HG03175 (cell line): Measurements from ENCODE around the gene SIRPB2.
A peak's percentile ranks its signal among the peaks of the same experiment; 100 is the strongest.

Experiments used
- ATAC-seq: cut with Tn5 transposase; IDR thresholded peaks from one replicate; pipeline ENCODE4 v1.9.1; 2021; ENCODE audit warnings: mild to moderate bottlenecking, moderate library complexity; ENCODE audit not compliant: unreplicated experiment

SIRPB2 gene

DNA sequence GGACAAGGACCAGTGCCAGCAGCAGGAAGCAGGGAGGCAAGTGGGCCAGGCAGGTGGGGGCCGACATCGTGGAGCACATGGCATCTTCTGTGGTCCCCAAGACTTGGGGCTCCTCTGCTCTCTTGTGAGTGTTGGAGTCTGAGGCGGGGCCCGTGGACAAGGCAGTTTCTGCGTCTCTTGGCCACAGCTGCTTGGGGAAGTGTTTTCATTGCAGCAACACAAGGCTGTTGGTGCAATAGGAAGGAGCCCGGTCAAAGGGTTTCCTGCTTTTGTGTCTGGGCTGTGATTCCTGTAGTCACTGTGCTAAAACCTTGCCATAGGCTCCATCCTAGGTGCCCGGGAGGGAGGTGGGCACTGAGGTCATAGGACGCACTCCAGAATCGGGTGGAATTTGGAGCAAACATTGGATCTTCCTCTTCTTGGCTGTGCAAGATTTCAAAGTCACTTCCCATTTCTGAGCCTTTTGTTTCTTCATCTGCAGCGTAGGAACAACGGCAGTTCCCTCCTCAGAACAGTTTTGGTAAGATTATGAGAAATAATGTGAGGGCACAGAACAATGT lies at the start of gene SIRPB2:
TSS of gene SIRPB2 (minus strand) at position 140 of the 560 bp plus-strand sequence. CDS start at position 79, 61 bp downstream.
- no peak for ATAC-seq

DNA sequence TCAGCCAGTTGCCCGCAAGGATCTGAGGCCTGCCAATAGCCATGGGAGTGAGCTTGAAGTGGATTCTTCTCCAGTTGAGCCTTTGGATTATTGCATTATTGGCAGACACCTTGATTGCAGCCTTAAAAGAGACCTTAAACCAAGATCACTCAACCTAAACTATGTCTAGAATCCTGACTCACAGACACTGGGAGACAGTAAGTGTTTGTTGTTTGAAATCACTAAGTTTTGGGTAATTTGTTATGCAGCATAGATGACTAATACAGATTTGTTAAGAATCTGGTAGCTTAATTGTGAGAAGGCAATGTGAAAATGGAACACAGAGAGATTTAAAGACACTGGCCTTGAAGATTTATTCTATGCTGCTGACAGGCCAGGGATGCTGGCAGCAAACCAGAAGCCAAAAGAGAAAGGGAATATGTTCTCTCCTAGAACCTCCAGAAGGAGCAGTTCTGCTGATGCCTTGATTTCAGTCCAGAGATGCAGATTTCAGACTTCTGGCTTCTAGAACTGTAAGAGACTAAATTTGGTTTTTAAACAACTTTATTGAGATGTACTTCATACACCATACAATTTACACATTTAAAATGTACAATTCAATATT lies 48.7 kb upstream of the SIRPB2 start:
- ATAC-seq, result no peak

DNA sequence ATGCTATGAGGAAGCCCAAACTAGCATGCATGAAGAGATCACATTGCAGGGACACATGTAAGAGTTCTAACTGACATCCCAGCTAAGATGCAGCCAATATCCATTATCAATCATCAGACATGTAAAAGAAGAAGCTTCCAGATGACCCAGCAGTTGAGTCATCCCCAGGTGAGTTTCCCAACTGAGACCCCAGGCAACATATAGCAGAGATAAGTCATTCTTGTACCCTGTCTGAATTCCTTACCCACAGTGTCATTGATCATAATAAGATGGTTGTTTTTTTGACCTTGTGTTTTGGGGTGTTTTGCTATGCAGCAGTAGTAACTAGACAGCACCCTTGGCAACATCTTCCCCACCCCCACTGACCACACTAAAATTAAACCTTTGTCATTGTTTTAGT lies 47.4 kb upstream of the SIRPB2 start:
- ATAC-seq, result no peak

DNA sequence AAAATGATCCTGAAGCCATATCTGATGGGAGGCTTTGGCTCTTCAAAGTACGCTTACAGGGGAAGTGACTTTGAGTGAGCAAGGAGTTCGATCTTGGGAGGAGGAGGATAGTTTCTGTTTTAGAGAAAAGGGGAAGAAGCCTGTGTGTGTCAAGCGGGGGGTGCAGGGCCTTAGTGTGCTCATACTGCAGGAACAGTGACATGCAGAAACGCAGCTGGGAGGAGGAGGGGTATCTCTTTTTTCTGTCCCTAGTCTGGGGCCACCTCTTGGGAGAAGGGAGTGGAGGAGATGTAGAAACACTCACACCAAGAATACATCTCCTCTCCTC lies 46.5 kb upstream of the SIRPB2 start:
- no peak for ATAC-seq

DNA sequence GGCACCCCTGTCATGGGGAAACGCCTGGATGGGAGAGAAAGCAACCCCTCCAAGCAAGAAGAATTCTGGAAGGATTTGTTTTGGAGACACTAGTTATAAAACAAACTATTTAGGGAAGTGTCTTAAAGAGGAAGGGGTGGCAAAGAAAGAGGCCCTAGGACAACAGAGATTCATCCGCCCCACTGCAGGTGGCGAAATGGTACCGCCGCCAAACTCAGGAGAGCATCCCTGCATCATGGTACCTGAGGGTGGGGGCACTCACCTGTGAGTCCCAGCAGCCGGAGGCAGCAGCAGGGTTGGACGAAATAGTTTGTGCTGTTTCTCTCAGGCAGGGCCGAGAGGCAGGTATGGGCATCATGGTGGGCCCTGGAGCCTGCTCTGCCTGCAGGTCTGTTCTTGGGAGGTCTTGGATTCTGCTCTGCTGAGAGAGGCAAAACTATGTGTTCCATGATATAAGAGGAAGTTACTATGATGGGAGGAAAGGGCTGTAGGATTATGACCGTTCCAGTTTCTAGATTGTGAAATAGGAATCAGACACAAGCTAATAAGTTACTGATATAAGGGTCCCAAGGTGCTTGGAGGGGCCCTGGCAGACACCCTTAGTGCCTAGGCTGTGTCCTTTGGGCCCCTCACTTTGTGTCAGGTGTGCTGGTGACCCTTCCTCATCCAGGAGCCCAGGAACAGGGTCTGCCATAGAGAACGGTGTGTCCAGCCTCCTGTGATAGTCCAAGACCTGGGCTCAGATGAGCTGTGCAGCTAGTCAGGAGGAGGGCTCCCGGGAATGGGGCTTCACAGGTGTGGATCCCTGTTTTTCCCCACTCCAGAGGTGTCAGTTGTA lies 45.9 kb upstream of the SIRPB2 start:
- no peak for ATAC-seq

DNA sequence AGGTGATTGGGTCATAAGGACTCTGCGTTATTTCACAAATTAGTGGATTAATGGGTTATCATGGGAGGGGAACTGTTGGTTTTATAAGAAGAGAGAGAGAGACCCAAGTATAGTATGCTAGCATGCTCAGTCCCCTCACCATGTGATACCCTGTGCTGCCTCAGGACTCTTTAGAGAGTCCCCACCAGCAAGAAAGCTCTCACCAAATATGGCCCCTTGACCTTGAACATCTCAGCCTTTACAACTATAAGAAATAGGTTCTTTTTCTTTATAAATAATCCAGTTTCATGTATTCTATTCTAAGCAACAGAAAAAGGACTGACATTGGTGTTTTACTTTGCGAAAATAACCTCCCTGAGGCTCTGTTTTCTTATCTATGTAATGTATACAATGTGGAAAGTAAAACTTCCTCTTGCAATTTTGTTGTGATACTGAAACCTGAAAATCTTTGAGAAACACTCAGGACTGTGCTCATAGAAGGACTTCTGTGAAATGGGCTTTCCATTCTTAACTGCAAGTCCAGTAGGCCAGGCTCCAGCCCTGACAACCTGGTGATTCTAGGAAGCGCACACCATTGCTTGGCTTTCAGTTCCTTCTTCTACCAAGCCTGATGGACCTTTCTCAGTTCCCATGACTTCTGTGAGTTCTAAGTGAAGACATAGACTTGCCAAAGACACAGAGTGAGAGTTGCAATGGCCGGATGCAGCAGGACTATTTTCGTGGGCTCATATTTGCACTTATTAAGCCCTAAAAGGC lies 44.4 kb upstream of the SIRPB2 start:
- ATAC-seq, result peak; percentile 93

DNA sequence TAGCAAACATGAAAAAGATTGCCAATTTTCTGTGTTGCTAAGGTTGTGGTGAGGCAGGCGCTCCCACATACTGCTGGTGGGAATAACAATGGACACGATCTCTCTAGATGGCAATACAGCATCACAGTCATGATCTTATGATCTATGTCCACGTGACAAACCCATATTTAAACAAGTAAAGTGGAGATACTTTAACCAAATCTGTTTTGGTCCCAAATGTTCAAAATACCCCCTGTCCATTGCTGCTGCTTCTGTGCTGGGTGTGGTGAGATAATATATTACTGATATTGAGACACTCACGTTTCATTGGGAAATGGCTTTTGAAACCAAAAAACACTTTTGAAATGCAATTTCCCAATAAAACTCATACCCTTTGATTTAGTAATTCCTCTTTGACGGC lies 43.3 kb upstream of the SIRPB2 start:
- no peak for ATAC-seq

DNA sequence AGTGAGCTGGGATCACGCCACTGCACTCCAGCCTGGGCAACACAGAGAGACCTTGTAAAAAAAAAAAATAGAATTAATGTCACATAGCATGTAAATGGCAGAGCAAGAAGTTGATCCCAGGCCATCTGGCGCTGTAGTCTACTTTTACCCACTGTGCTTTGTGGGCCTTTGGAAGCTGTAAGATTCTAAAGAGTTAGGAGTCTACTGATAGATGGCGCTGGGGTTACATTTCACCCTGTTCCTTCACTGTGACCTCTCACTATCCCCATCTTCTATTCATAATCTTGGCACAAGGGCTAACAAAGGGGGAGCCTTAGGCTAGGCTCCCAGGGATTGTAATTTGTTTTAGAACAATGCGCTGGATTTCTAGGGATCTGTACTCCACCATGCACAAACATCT lies 41.8 kb upstream of the SIRPB2 start:
- no peak for ATAC-seq

DNA sequence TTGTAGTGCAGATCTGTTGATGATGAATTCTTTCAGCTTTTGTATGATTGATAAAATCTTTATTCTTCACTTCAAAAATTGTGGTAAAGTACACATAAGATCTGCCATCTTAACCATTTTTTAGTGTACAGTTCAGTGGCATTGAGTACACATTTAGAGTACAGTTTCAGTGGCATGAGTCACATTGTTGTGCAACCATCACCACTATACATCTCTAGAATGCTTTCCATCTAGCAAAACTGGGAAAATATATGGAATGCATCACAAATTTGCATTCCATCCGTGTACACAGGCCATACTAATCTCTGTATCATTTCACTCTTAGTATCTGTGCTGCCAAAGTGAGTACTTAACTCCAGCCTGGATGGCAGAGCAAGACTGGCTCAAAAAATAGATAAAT lies 37.6 kb upstream of the SIRPB2 start:
- no peak for ATAC-seq

DNA sequence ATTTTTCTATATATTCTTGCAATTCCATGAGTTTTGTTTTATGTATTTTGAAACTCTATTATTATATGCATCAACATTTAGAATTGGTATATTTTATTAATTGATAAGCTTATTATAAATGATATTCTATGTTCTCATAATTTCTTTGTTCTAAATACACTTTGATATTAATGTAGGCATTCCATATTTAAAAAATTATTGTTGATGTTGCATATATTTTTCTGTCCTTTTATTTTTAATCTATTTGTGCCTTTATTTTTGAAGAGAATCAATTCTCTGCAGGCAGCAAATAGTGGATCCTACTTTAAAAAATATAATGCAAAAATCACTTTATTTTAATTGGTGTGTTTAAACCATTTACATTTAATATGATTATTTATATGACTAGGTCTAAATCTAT lies 36.7 kb upstream of the SIRPB2 start:
- ATAC-seq, result no peak

DNA sequence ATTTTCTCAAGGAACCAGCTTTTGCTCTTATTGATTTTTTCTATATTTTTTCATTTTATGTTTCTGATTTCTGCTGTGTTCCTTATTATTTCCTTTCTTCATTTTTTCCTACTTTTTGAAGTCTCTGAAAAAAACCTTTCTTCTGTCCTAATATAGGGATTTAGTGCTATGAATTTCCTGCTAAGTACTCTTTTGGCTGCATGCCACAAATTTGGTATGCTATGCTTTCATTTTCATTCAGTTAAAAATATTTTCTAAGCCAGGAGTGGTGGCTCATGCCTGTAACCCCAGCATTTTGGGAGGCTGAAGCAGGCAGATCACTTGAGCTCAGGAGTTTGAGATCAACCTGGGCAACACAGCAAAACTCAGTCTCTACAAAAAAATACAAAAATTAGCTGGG lies 35.7 kb upstream of the SIRPB2 start:
- no peak for ATAC-seq

DNA sequence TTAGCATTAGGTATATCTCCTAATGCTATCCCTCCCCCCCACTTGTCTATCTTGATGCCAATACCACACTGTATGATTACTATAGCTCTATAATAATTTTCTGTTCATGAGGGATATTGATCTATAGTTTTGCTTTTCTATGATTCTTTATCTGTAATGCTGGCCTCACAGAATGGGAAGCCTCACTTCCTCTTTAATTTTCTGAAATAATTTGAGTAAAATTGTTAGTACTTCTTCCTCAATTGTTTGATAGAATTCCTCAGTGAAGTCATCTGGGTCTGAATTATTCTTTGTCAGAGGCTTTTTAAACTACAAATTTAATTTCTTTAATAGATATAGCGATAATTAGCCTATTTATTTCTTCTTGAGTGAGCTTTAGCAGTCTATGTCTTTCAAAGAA lies 35.1 kb upstream of the SIRPB2 start:
- ATAC-seq, result no peak

DNA sequence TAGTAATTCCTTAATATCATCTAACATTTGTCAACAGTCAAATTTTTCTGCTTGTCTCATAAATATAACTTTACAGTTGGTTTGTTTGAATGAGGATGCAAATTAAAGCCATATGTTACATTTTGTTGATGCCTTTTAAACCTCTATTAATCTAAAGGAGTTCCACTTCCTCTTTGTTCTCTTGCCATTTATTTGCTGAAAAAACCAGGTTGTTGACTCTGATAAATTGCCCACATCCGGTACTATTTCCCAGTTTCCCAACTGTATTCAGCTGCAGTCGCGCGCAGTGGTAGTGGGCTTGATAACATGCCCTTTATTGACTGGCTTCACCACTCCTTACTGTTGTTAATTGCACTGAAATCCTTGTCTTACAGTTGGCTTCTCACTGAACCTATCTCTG lies 32.8 kb upstream of the SIRPB2 start:
- ATAC-seq, result no peak

DNA sequence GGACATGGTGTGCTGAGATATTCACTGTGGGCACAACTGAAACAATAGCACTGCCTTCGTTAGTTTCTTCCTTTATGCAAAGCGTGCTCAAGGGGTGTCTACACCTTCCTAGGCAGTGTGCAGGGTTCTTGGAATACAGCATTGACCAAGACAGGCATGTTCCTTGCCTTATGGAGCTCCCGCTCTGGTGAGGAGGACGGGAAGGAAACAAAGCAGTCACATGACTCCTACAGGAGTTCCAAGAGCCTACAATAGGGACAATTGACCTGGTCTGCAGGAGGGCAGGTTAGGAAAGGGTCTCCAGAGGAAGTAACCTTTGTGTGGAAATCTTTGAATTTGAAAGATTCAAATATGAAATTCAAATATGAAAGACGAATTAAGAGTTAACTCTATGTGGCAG lies 25.8 kb upstream of the SIRPB2 start:
- ATAC-seq, result no peak

DNA sequence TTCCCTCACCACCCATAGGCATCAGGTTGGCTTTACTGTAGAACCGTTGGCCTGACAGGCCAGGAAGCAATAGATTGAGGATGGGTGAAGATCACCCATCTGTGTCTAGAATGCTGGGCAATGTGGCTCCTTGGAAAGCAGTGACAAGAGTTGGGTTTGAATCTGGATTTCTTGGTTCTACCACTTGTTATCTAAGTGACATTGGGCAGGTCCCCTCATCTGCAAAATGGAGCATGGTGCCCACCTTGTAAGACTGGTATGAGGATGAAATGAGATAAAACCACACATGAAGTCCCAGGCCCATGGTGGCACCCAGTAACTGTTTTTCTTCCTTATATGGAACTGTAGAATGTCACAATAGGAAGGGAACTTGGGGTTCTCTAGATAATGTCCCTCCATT lies 22.6 kb upstream of the SIRPB2 start:
- ATAC-seq, result no peak

DNA sequence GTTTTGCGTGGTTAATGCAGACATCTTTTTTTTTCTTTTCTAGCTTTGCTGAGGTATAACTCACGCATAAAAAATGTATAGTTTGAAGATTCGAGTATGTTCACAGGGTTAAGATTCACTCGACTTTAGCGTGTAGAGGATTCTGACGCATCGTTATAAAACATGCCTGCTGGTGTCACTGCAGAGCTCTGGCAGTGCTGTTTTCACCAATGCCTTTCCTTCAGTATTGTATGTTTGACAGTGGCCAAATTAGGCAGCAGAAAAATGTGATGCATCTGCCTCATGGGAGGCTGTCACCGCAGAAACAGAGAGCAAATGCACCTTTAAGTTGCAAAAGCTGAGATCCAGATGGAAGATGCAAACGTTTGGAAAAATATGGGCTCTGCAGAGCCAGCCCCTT lies 18.0 kb upstream of the SIRPB2 start:
- ATAC-seq, result no peak

DNA sequence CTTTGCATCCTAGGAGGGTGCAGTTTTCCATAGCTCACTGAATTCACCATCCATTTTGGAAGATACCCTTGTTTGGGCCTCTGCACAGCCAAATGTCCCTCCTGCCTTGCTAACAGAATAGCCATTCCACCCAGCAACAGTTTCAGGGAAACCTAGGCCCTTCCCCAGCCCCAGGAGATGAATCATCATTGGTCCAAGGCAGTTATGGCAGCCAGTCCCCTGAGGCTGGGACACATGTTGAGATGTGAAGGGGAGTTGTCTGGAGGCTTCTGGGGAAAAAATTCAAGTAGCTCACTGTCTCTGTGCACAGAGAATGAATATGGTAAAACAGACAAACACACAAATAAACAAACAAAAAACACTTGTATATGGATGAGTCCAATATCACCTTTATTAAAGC lies 17.4 kb upstream of the SIRPB2 start:
- no peak for ATAC-seq

DNA sequence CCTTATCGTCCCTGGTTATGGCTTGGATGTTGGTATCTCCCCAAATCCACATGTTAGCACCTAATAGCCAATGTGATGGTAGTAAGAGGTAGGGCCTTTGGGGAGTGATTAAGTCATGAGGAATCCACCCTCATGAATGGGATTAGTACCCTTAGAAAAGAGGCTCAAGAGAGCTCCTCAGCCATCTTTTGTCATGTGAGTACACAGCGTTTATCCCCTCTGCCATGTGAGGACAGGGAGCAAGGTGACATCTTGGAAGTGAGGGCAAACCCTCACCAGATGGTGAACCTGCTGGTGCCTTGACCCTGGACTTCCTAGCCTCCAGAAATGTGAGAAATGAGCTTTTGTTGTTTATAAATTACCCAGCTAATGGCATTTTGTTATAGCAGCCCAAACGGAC lies 16.1 kb upstream of the SIRPB2 start:
- no peak for ATAC-seq

DNA sequence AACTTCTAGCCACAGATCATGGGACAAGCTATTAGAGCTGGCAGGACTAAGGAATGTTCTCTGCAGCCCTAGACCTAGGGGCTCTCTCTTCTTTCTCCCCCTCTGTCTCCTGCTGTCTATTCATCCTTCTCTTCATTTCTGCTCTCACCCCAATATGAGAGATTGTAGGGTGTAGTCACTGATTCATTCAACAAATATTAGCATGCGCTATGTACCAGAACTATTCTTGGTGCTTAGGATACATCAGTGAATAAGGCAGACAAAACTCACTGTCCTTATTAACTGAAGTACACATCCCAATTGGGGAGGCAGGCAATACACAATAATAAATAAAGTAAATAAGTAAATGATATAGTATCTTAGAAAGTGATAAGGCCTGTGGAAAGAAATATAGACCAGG lies 14.7 kb upstream of the SIRPB2 start:
- ATAC-seq, result no peak

DNA sequence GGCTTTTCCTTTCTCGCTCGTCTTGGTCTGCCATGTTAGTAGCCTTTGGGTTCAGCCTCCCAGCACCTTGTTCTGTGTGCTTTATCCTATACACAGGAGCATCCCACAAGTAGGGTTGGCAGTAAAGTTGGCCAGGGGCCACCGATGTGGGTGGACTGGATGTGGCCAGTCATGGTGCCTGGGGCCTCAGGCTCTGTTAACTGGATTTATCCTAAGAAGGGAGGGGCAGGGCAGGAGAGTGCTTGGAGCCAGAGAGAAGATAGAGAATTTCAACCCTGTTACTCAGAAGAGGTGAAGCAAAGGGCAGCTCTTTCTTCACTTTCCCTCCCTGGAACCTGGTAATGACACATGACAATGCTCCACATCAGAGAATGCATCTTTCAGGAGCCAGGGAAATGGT lies 14.1 kb upstream of the SIRPB2 start:
- no peak for ATAC-seq

DNA sequence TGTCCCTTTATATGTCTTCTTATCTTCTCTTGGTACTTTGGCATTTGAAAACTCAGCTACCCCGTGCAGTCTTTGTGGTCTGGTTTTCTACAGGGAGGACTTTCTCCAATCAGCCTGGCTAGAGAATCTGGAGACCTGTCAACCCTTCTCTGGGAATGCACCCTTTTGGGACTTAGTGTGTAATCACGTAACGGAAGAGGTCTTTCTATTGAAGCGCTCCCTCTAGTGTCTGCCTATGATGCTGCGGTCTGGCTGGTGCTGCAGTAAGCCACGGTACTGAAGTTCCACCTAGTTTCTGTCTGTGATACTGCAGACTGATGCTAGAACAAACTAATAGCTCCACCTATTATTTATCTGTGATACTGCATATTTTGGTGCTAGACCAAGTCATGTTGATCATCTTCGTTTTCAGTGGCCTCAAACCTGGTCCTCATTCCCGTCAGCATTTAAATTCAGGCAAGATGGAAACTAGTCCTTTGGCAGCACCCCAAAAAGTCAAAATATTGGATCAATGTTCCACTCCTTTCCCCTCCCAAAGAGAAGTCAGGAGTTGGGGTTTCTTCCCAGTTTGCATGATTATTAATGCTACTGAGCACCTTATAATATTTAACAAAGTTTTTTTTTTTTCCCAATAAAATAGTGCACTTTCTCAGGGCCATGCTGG lies 12.5 kb upstream of the SIRPB2 start:
- ATAC-seq, result peak; percentile 98
